Measurements from ENCODE around the gene PHTF1.
"Not testable (repeated sequence)": the region's sequence is repeated elsewhere in the genome, so short reads cannot be mapped to it uniquely, and the experiment has no call there.

DNA sequence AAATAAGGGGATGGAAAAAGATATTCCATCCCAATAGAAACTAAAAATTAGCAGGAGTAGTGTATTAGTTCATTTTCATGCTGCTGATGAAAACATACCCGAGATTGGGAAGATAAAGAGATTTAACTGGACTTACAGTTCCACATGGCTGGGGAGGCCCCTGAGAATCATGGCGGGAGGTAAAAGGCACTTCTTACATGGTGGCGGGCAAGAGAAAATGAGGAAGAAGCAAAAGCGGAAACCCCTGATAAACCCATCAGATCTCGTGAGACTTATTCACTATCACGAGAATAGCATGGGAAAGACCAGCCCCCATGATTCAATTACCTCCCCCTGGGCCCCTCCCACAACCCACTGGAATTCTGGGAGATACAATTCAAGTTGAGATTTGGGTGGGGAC lies 41.8 kb downstream of the PHTF1 start:
- not testable (repeated sequence) for TF ChIP-seq CTCF (conservative IDR thresholded peaks at IDR 0.05); EZH2 (IDR thresholded peaks at IDR 0.05; ENCODE audit: low read depth)
